A549 (cell line): ENCODE measurements around the gene RASL10B. TPM values are rescaled to one million over a fixed set of nuclear protein-coding genes. Genes with fewer than 3 reads are reported as not detected.
A peak's percentile ranks its signal among the peaks of the same experiment; 100 is the strongest.
"Not testable (repeated sequence)": the region's sequence is repeated elsewhere in the genome, so short reads cannot be mapped to it uniquely, and the experiment has no call there.

Experiments
- ATAC-seq, 2 experiments: fragments of 200-7000 bp in 1 of 2; fragments of >200 bp in 1 of 2; cut with Nextera tagmentation in 1 of 2; cut with Tn5 transposase in 1 of 2; 3 replicates each; pipeline versions ENCODE4 v1.8.0 to v1.9.1; 2018 to 2020; ENCODE audit warnings: mild to moderate bottlenecking in 1 of 2, moderate library complexity in 1 of 2
- CTCF ChIA-PET: fragments of 300-600 bp; sonication (Branson Sonifier 250); formaldehyde crosslinking; extraction: SDS; loops from one replicate; lab custom pipeline; 2021; ENCODE audit warnings: antibody characterized with exemption, inconsistent platforms; lab: Yijun Ruan, JAX
- POLR2A ChIA-PET: fragments of 350-600 bp; formaldehyde crosslinking; extraction: SDS; loops from one replicate; lab custom pipeline; 2021; ENCODE audit warnings: antibody characterized with exemption, inconsistent platforms; lab: Yijun Ruan, JAX
- DNase-seq, 2 experiments: peaks; one replicate each; pipeline versions ENCODE4 v3.0.0 to v3.0.0-alpha.2; 2011 to 2016; ENCODE audit warnings: low read depth in 1 of 2, low spot score in 1 of 2
- FAIRE-seq: peaks from 2 replicates; lab custom pipeline; 2011; peaks lifted over from hg19 to GRCh38; lab: Jason Lieb, UNC
- H3K27ac ChIP-seq, 2 experiments: fragments of >200 bp; sonication (Bioruptor Twin); formaldehyde crosslinking; 3 replicates each; pipeline ENCODE4 v1.5.1; 2016 to 2017
- H3K4me1 ChIP-seq: fragments of >200 bp; sonication (Bioruptor Twin); formaldehyde crosslinking; 3 replicates; pipeline ENCODE4 v1.6.1; 2016
- H3K4me2 ChIP-seq: fragments of >200 bp; sonication (Bioruptor Twin); formaldehyde crosslinking; 3 replicates; pipeline ENCODE4 v1.6.1; 2016
- H3K4me3 ChIP-seq: fragments of >200 bp; sonication (Bioruptor Twin); formaldehyde crosslinking; 3 replicates; pipeline ENCODE4 v1.5.1; 2016
- H3K9me3 ChIP-seq: fragments of >200 bp; sonication (Bioruptor Twin); formaldehyde crosslinking; 3 replicates; pipeline ENCODE4 v1.6.1; 2016
- CHD2 ChIP-seq: fragments of 150-350 bp; IDR thresholded peaks from 2 replicates; pipeline ENCODE4 v1.6.1; 2014; ENCODE audit warnings: low read length; ENCODE audit not compliant: partially characterized antibody
- FOSL2 ChIP-seq, 2 experiments: fragments of 450-650 bp in 1 of 2; fragments of >200 bp in 1 of 2; sonication (Bioruptor Twin) in 1 of 2; formaldehyde crosslinking; IDR thresholded peaks; 2 replicates each; pipeline versions ENCODE4 v1.5.0 to v1.6.1; 2016 to 2020; ENCODE audit warnings: mild to moderate bottlenecking in 1 of 2, moderate library complexity in 1 of 2
- GATA3 ChIP-seq: IDR thresholded peaks from 2 replicates; pipeline ENCODE4 v1.6.1; 2012; ENCODE audit warnings: borderline replicate concordance
- HES2 ChIP-seq: fragments of >200 bp; sonication (Bioruptor Twin); formaldehyde crosslinking; IDR thresholded peaks from 2 replicates; pipeline ENCODE4 v1.6.1; 2016
- HEYL ChIP-seq: fragments of 250-450 bp; sonication (Bioruptor Pico); IDR thresholded peaks from 2 replicates; pipeline ENCODE4 v1.8.0; 2021; ENCODE audit warnings: mild to moderate bottlenecking, moderate library complexity
- HOXA7 ChIP-seq: fragments of 250-450 bp; sonication (Bioruptor Pico); IDR thresholded peaks from 2 replicates; pipeline ENCODE4 v1.5.0; 2020; ENCODE audit warnings: mild to moderate bottlenecking, moderate library complexity
- JUN ChIP-seq, 2 experiments: fragments of >200 bp; sonication (Bioruptor Twin); formaldehyde crosslinking; IDR thresholded peaks; 2 replicates in 1 of 2; 3 replicates in 1 of 2; pipeline ENCODE4 v1.6.1; 2016 to 2017
- JUNB ChIP-seq: fragments of >200 bp; sonication (Bioruptor Twin); formaldehyde crosslinking; IDR thresholded peaks from 2 replicates; pipeline ENCODE4 v1.6.1; 2016
- MAX ChIP-seq: IDR thresholded peaks from 2 replicates; pipeline ENCODE4 v1.6.1; 2012
- MYC ChIP-seq: IDR thresholded peaks from 2 replicates; pipeline ENCODE4 v1.6.1; 2012; ENCODE audit warnings: mild to moderate bottlenecking, inconsistent platforms, low read length, improper control_type of control experiment, borderline replicate concordance
- NPAS2 ChIP-seq: fragments of 250-450 bp; sonication (Bioruptor Pico); IDR thresholded peaks from 2 replicates; pipeline ENCODE4 v1.8.0; 2022; ENCODE audit warnings: mild to moderate bottlenecking, moderate library complexity, borderline replicate concordance
- POLR2AphosphoS2 ChIP-seq: conservative IDR thresholded peaks from 2 replicates; pipeline ENCODE4 v1.6.1; 2012; ENCODE audit warnings: low read length, improper control_type of control experiment, inconsistent platforms
- RAD21 ChIP-seq, 2 experiments: fragments of >200 bp in 1 of 2; sonication (Bioruptor Twin) in 1 of 2; formaldehyde crosslinking in 1 of 2; IDR thresholded peaks in 1 of 2; conservative IDR thresholded peaks in 1 of 2; 2 replicates in 1 of 2; 3 replicates in 1 of 2; pipeline ENCODE4 v1.6.1; 2012 to 2018; ENCODE audit warnings: inconsistent platforms in 1 of 2
- RCOR1 ChIP-seq: fragments of 150-350 bp; IDR thresholded peaks from 2 replicates; pipeline ENCODE4 v1.6.1; 2014; ENCODE audit warnings: antibody characterized with exemption, low read length, low read depth
- ZNF302 ChIP-seq: fragments of 250-450 bp; sonication (Bioruptor Pico); IDR thresholded peaks from 2 replicates; pipeline ENCODE4 v1.9.0; 2021; ENCODE audit warnings: inconsistent platforms, mild to moderate bottlenecking, moderate library complexity
- WGBS: methylation state at CpG from one replicate; pipeline ENCODE4 v1.1.6; 2017; ENCODE audit errors: missing lambda C conversion rate; 5-methylcytosine and 5-hydroxymethylcytosine counted together
- polyA plus RNA-seq, 4 experiments: library from polyadenylated mRNA; depleted of rRNA in 3 of 4; stranded (reverse); fragments of >200 nt; fragmentation: RNase III in 1 of 4; extraction: RNeasy Plus Mini Kit Qiagen cat#74134 plus additional on column Dnase treatment in 1 of 4; gene quantifications; 2 replicates in 3 of 4; 3 replicates in 1 of 4; pipeline ENCODE4 v1.2.3, GENCODE V29; 2011 to 2017

The RASL10B gene
- polyA plus RNA-seq, 2 of the 4 experiments (the other 2 are of a cell fraction): 0.05 to 0.26 TPM

- ATAC-seq: no peak
- no peak for DNase-seq
- FAIRE-seq: no peak
- H3K4me3 ChIP-seq: no peak overlapping the region
- peaks cover 5% of the 10 kb centered on the region; the same call in 2 of the 3 replicates for H3K4me1 ChIP-seq
- CTCF ChIA-PET: interaction anchor here (1.2 to 1.6 kb wide), 3 partner anchors 10 to 88 kb away, joined by 4 to 5 read pairs (median 5); no protein-coding TSS in a partner anchor
- no peak overlapping the region for H3K27ac ChIP-seq
- TF ChIP-seq ZNF302 (CRISPR knock-in tag): no peak
- TF ChIP-seq RAD21 (conservative IDR thresholded peaks at IDR 0.05 in 1 of 2, IDR thresholded peaks at IDR 0.05 in 1 of 2): no peak
- no peak for TF ChIP-seq MAX
- no peak for TF ChIP-seq NPAS2 (CRISPR knock-in tag)
- TF ChIP-seq HES2: no peak
- H3K9me3 ChIP-seq: no peaks in the 10 kb centered on the region
- no peak overlapping the region for H3K4me2 ChIP-seq
- WGBS: 94% methylated on average over 6 of the region's 6 CpGs
- POLR2A ChIA-PET: no interaction called here
Observed at GRCh38 chr17:35700150-35700549, 31.3 kb upstream of the RASL10B start.

- FAIRE-seq (no peak), ATAC-seq (no peak), DNase-seq (no peak)
- Histone ChIP-seq H3K4me2 (no peak overlapping the region), H3K4me1 (peaks cover 14% of the 10 kb centered on the region), H3K27ac (no peak overlapping the region), H3K9me3 (no peaks in the 10 kb centered on the region), H3K4me3 (no peak overlapping the region)
- ChIA-PET POLR2A (no interaction called here), CTCF (interaction anchor here (1.2 to 1.6 kb wide), 2 partner anchors 21 to 46 kb away, joined by 3 to 5 read pairs; no protein-coding TSS in a partner anchor)
- TF ChIP-seq GATA3 (no peak), HOXA7 (CRISPR knock-in tag) (no peak)
- 86% methylated on average over 5 of the region's 5 CpGs for WGBS
Observed at GRCh38 chr17:35701491-35701890, 29.9 kb upstream of the RASL10B start.

- ATAC-seq, FAIRE-seq, DNase-seq, H3K4me3 ChIP-seq, H3K4me2 ChIP-seq, POLR2A ChIA-PET, H3K9me3 ChIP-seq, H3K27ac ChIP-seq: not testable (repeated sequence)
- WGBS: 91% methylated on average over 2 of the region's 2 CpGs
- CTCF ChIA-PET: interaction anchor here (0.7 to 3.4 kb wide), 4 partner anchors 44 to 856 kb away, joined by 3 to 18 read pairs (median 9); no protein-coding TSS in a partner anchor
- H3K4me1 ChIP-seq: peaks cover 18% of the 10 kb centered on the region
Observed at GRCh38 chr17:35703308-35703707, 28.1 kb upstream of the RASL10B start.

- Histone ChIP-seq H3K4me1 (peaks cover 31% of the 10 kb centered on the region), H3K27ac (peak overlapping the region in 1 of 2 experiments; percentile 1; a peak in 2 of 6 replicates), H3K4me3 (no peak overlapping the region), H3K9me3 (no peaks in the 10 kb centered on the region), H3K4me2 (peak overlapping the region; percentile 1; the same call in 1 of the 3 replicates)
- no peak for DNase-seq
- FAIRE-seq: no peak
- TF ChIP-seq MYC (no peak), JUN (IDR thresholded peaks at IDR 0.05) (no peak), POLR2AphosphoS2 (no peak)
- WGBS: 92% methylated on average over 1 of the region's 1 CpG
- ATAC-seq: 0 out of 6 replicates have a peak, but pooled peaks of 1 of the 2 experiments have one; percentile 25
- ChIA-PET CTCF (interaction anchor here (0.9 to 3.4 kb wide), 6 partner anchors 10 to 99 kb away, joined by 3 to 18 read pairs (median 6); no protein-coding TSS in a partner anchor), POLR2A (no interaction called here)
Observed at GRCh38 chr17:35705230-35705629, 26.2 kb upstream of the RASL10B start.

- ChIA-PET POLR2A (no interaction called here), CTCF (interaction anchor here (0.9 to 3.4 kb wide), 6 partner anchors 11 to 98 kb away, joined by 3 to 18 read pairs (median 6); no protein-coding TSS in a partner anchor)
Observed at GRCh38 chr17:35705705-35706104, 25.7 kb upstream of the RASL10B start.

More at GRCh38 chr17:35705705-35706104, 25.7 kb upstream of the RASL10B start:
- FAIRE-seq (no peak), ATAC-seq (peak; percentile 28 to 64; a peak in 4 of 6 replicates), DNase-seq (no peak)
- Histone ChIP-seq H3K9me3 (no peaks in the 10 kb centered on the region), H3K4me3 (no peak overlapping the region), H3K27ac (no peak overlapping the region; a peak in 2 of 6 replicates), H3K4me2 (peak overlapping the region; percentile 1; the same call in 1 of the 3 replicates), H3K4me1 (peaks cover 31% of the 10 kb centered on the region)
- TF ChIP-seq HEYL (CRISPR knock-in tag) (no peak), FOSL2 (IDR thresholded peaks at IDR 0.05) (no peak), FOSL2 (CRISPR knock-in tag; IDR thresholded peaks at IDR 0.05) (no peak), HOXA7 (CRISPR knock-in tag) (no peak), CHD2 (no peak), POLR2AphosphoS2 (no peak), JUNB (no peak), NPAS2 (CRISPR knock-in tag) (no peak), RCOR1 (no peak)
- WGBS: 45% methylated on average over 5 of the region's 5 CpGs
